H1 (cell line): ENCODE measurements around the gene THG1L. TPM values are rescaled to one million over a fixed set of nuclear protein-coding genes. Genes with fewer than 3 reads are reported as not detected.

Experiments used
- CTCF ChIA-PET: fragments of 300-600 bp; sonication (Branson Sonifier 250); formaldehyde crosslinking; loops from one replicate; lab custom pipeline; 2021; ENCODE audit not compliant: partially characterized antibody; lab: Charles Lee
- POLR2A ChIA-PET: fragments of 300-600 bp; sonication (Branson Sonifier 250); formaldehyde crosslinking; loops from one replicate; lab custom pipeline; 2021; ENCODE audit warnings: inconsistent platforms; ENCODE audit not compliant: partially characterized antibody; lab: Charles Lee
- DNase-seq, 2 experiments: peaks; one replicate each; pipeline versions ENCODE4 v3.0.0 to v3.0.0-alpha.2; 2010 to 2022; ENCODE audit warnings: low spot score in 2 of 2, low read depth in 1 of 2, mixed read lengths in 1 of 2
- FAIRE-seq: peaks from 2 replicates; lab custom pipeline; 2011; peaks lifted over from hg19 to GRCh38; lab: Jason Lieb, UNC
- H2AFZ ChIP-seq: 2 replicates; pipeline ENCODE4 v1.8.1; 2012; ENCODE audit warnings: low read length, inconsistent platforms
- H2AK5ac ChIP-seq: 2 replicates; pipeline ENCODE4 v1.6.1; 2013; ENCODE audit warnings: low read depth, low read length
- H2BK120ac ChIP-seq: replicated peaks from 2 replicates; pipeline ENCODE3; 2013; ENCODE audit warnings: low read depth, low read length, inconsistent platforms
- H2BK12ac ChIP-seq: 2 replicates; pipeline ENCODE4 v1.6.1; 2013; ENCODE audit warnings: low read depth, low read length
- H2BK15ac ChIP-seq: 2 replicates; pipeline ENCODE4 v1.6.1; 2013; ENCODE audit warnings: low read length
- H2BK20ac ChIP-seq: 2 replicates; pipeline ENCODE4 v1.6.1; 2013; ENCODE audit warnings: low read length
- H2BK5ac ChIP-seq: 2 replicates; pipeline ENCODE4 v1.6.1; 2013; ENCODE audit warnings: low read depth, low read length
- H3K14ac ChIP-seq: 2 replicates; pipeline ENCODE4 v1.6.1; 2013; ENCODE audit warnings: inconsistent platforms; ENCODE audit not compliant: insufficient read length
- H3K18ac ChIP-seq: 2 replicates; pipeline ENCODE4 v1.6.1; 2013; ENCODE audit warnings: low read length; ENCODE audit errors: extremely low read depth
- H3K23ac ChIP-seq: 2 replicates; pipeline ENCODE4 v1.6.1; 2013; ENCODE audit warnings: inconsistent platforms; ENCODE audit not compliant: insufficient read length
- H3K23me2 ChIP-seq: 2 replicates; pipeline ENCODE4 v1.6.1; 2013; ENCODE audit warnings: low read depth, low read length
- H3K27ac ChIP-seq: 2 replicates; pipeline ENCODE4 v1.6.1; 2011; ENCODE audit warnings: low read depth, low read length, inconsistent platforms
- H3K27me3 ChIP-seq, 4 experiments: replicated peaks in 1 of 4; 1 replicate in 1 of 4; 2 replicates in 3 of 4; pipeline versions ENCODE4 v1.6.1 to v1.8.1; 2011 to 2013; ENCODE audit warnings: low read length in 3 of 4, mild to moderate bottlenecking in 3 of 4, inconsistent platforms in 2 of 4, mixed read lengths in 2 of 4, moderate library complexity in 1 of 4; ENCODE audit not compliant: control insufficient read depth in 3 of 4, insufficient read depth in 3 of 4; ENCODE audit errors: extremely low read depth in 1 of 4
- H3K36me3 ChIP-seq, 4 experiments: 2 replicates each; pipeline versions ENCODE4 v1.6.1 to v1.8.1; 2011 to 2013; ENCODE audit warnings: mild to moderate bottlenecking in 4 of 4, low read length in 3 of 4, moderate library complexity in 2 of 4, control low read depth in 1 of 4, inconsistent platforms in 1 of 4; ENCODE audit not compliant: insufficient read depth in 4 of 4, control insufficient read depth in 2 of 4
- H3K4ac ChIP-seq: replicated peaks from 2 replicates; pipeline ENCODE3; 2013; ENCODE audit warnings: low read length, low read depth, mixed read lengths, inconsistent platforms; ENCODE audit not compliant: insufficient read length
- H3K4me1 ChIP-seq, 4 experiments: replicated peaks in 1 of 4; 1 replicate in 1 of 4; 2 replicates in 3 of 4; pipeline versions ENCODE4 v1.6.1 to v1.8.1; 2011 to 2013; ENCODE audit warnings: low read length in 3 of 4, inconsistent platforms in 2 of 4, mixed read lengths in 1 of 4; ENCODE audit not compliant: insufficient read depth in 4 of 4, control insufficient read depth in 3 of 4
- H3K4me2 ChIP-seq, 2 experiments: 2 replicates each; pipeline versions ENCODE4 v1.6.1 to v1.8.1; 2011 to 2013; ENCODE audit warnings: low read depth in 2 of 2, low read length in 2 of 2, control low read depth in 1 of 2, inconsistent platforms in 1 of 2, mild to moderate bottlenecking in 1 of 2; ENCODE audit not compliant: insufficient read depth in 1 of 2
- H3K4me3 ChIP-seq, 4 experiments: fragments of 200-600, 300-600 bp in 1 of 4; sonication (generic), shearing (Covaris generic), sonication (Bioruptor Twin) in 1 of 4; 2 replicates each; pipeline versions ENCODE4 v1.5.1 to v1.8.1; 2011 to 2016; ENCODE audit warnings: low read length in 4 of 4, low read depth in 3 of 4, control low read depth in 2 of 4, inconsistent platforms in 2 of 4, mild to moderate bottlenecking in 2 of 4, mixed read lengths in 1 of 4, moderate library complexity in 1 of 4; ENCODE audit not compliant: insufficient read depth in 2 of 4; ENCODE audit errors: extremely low read depth in 1 of 4
- H3K56ac ChIP-seq: replicated peaks from 2 replicates; pipeline ENCODE3; 2013; ENCODE audit warnings: low read depth, mild to moderate bottlenecking, mixed read lengths, low read length, inconsistent platforms; ENCODE audit not compliant: insufficient read length
- H3K79me1 ChIP-seq: 2 replicates; pipeline ENCODE4 v1.6.1; 2013; ENCODE audit warnings: low read depth, low read length, control low read depth
- H3K79me2 ChIP-seq, 2 experiments: 2 replicates each; pipeline versions ENCODE4 v1.6.1 to v1.8.1; 2012 to 2013; ENCODE audit warnings: low read length in 2 of 2, mild to moderate bottlenecking in 2 of 2, inconsistent platforms in 1 of 2; ENCODE audit not compliant: insufficient read depth in 2 of 2, control insufficient read depth in 1 of 2
- H3K9ac ChIP-seq, 4 experiments: replicated peaks in 1 of 4; 1 replicate in 1 of 4; 2 replicates in 3 of 4; pipeline versions ENCODE4 v1.6.1 to v1.8.1; 2011 to 2013; ENCODE audit warnings: low read depth in 3 of 4, low read length in 3 of 4, control low read depth in 2 of 4, mild to moderate bottlenecking in 2 of 4, moderate library complexity in 2 of 4, inconsistent platforms in 1 of 4; ENCODE audit errors: extremely low read depth in 1 of 4
- H3K9me3 ChIP-seq, 2 experiments: 2 replicates each; pipeline versions ENCODE4 v1.6.1 to v1.8.1; 2012 to 2013; ENCODE audit warnings: mild to moderate bottlenecking in 2 of 2, moderate library complexity in 2 of 2, control low read depth in 1 of 2, inconsistent platforms in 1 of 2, low read depth in 1 of 2, low read length in 1 of 2, mixed read lengths in 1 of 2; ENCODE audit not compliant: insufficient read depth in 2 of 2
- H4K20me1 ChIP-seq, 2 experiments: replicated peaks in 1 of 2; 2 replicates each; pipeline versions ENCODE3 to v1.8.1; 2011 to 2013; ENCODE audit warnings: inconsistent platforms in 2 of 2, low read length in 2 of 2, mild to moderate bottlenecking in 1 of 2; ENCODE audit not compliant: insufficient read depth in 2 of 2, control insufficient read depth in 1 of 2
- H4K5ac ChIP-seq: 2 replicates; pipeline ENCODE4 v1.6.1; 2013; ENCODE audit warnings: low read length, low read depth, mixed read lengths, inconsistent platforms; ENCODE audit not compliant: insufficient read length
- H4K8ac ChIP-seq: 2 replicates; pipeline ENCODE4 v1.8.0; 2013; ENCODE audit warnings: mild to moderate bottlenecking, moderate library complexity, low read length, inconsistent platforms; ENCODE audit not compliant: insufficient read depth; ENCODE audit errors: extremely low read depth
- H4K91ac ChIP-seq: replicated peaks from 2 replicates; pipeline ENCODE3; 2013; ENCODE audit warnings: low read length, mixed read lengths, inconsistent platforms; ENCODE audit not compliant: insufficient read length
- CREB1 ChIP-seq: IDR thresholded peaks from 2 replicates; pipeline ENCODE4 v1.6.1; 2012; ENCODE audit warnings: inconsistent platforms
- JUN ChIP-seq: IDR thresholded peaks from 2 replicates; pipeline ENCODE4 v1.6.1; 2011; ENCODE audit warnings: low read depth, mild to moderate bottlenecking, improper control_type of control experiment, low read length
- NANOG ChIP-seq: IDR thresholded peaks from 2 replicates; pipeline ENCODE4 v1.6.1; 2011; ENCODE audit warnings: low read length, low read depth, mild to moderate bottlenecking, inconsistent platforms; ENCODE audit not compliant: insufficient read depth, poor library complexity, severe bottlenecking
- POLR2A ChIP-seq, 2 experiments: IDR thresholded peaks; 1 replicate in 1 of 2; 2 replicates in 1 of 2; pipeline ENCODE4 v1.6.1; 2011; ENCODE audit warnings: low read depth in 2 of 2, low read length in 2 of 2, mild to moderate bottlenecking in 2 of 2; ENCODE audit errors: control extremely low read depth in 1 of 2
- SP2 ChIP-seq: IDR thresholded peaks from 2 replicates; pipeline ENCODE4 v1.6.1; 2012; ENCODE audit warnings: mild to moderate bottlenecking, low read length, inconsistent platforms
- SRF ChIP-seq: IDR thresholded peaks from 2 replicates; pipeline ENCODE4 v1.6.1; 2011; ENCODE audit warnings: mild to moderate bottlenecking, low read depth, low read length, moderate library complexity
- WGBS, 2 experiments: shearing (Covaris generic) in 1 of 2; methylation state at CpG; one replicate each; pipeline versions ENCODE4 v1.1.6 to v1.1.7; 2013 to 2015; ENCODE audit warnings: low lambda C conversion rate in 2 of 2, mixed read lengths in 2 of 2, inconsistent platforms in 1 of 2, low coverage in 1 of 2, missing lambda C conversion rate in 1 of 2; ENCODE audit not compliant: insufficient replicate concordance in 2 of 2, insufficient coverage in 1 of 2, insufficient read length in 1 of 2; ENCODE audit errors: extremely low coverage in 1 of 2, missing lambda C conversion rate in 1 of 2; 5-methylcytosine and 5-hydroxymethylcytosine counted together
- polyA plus RNA-seq, 7 experiments: library from polyadenylated mRNA; depleted of rRNA in 3 of 7; stranded (reverse) in 5 of 7; unstranded in 2 of 7; fragments of >200 nt in 5 of 7; fragments of 200-250 nt in 2 of 7; gene quantifications; 1 replicate in 5 of 7; 2 replicates in 1 of 7; 4 replicates in 1 of 7; pipeline versions ENCODE4 v1.2.1 to v1.2.3, GENCODE V29; 2011 to 2013; ENCODE audit warnings: missing spikeins in 2 of 7, mixed read lengths in 2 of 7
- total RNA-seq: library from RNA; stranded (reverse); fragmentation: NEBNext Ultra II Directional; extraction: Animal tissue kit (Norgen Biotek cat#: 25700); gene quantifications from 2 replicates; pipeline ENCODE4 v1.2.1, GENCODE V29; 2021

Gene THG1L
- total and polyA plus RNA-seq, 2 of the 8 experiments (the other 6 are each of a cell fraction or from before 2014, with no cell fraction given), result 8.1 to 12.4 TPM

- Histone ChIP-seq H2BK5ac (no peak overlapping the region), H4K91ac (no peak overlapping the region), H2BK20ac (no peak overlapping the region), H3K9ac (no peak overlapping the region), H3K4me3 (no peak overlapping the region), H4K5ac (no peak overlapping the region), H4K8ac (no peak overlapping the region), H3K9me3 (peaks cover 0 to 11% of the 10 kb centered on the region in 2 experiments; a peak in 1 of 4 replicates), H3K56ac (no peak overlapping the region), H3K4me2 (no peak overlapping the region), H3K23ac (no peak overlapping the region), H3K36me3 (no peaks in the 10 kb centered on the region), H3K79me1 (no peaks in the 10 kb centered on the region), H3K79me2 (no peaks in the 10 kb centered on the region), H4K20me1 (no peaks in the 10 kb centered on the region), H3K4ac (no peak overlapping the region), H3K14ac (no peak overlapping the region), H3K27me3 (no peaks in the 10 kb centered on the region), H2BK120ac (no peak overlapping the region), H2BK15ac (no peak overlapping the region), H3K23me2 (no peaks in the 10 kb centered on the region), H2BK12ac (no peak overlapping the region), H3K18ac (no peak overlapping the region), H2AK5ac (no peak overlapping the region), H2AFZ (no peak overlapping the region), H3K4me1 (no peaks in the 10 kb centered on the region), H3K27ac (no peak overlapping the region)
- WGBS, 2 experiments, result 100% methylated on average over 1 of the region's 1 CpG; no CpG with 5 or more reads in 1 of the 2 experiments
- FAIRE-seq (no peak), DNase-seq (no peak)
- CTCF ChIA-PET, result no interaction called here
- POLR2A ChIA-PET, result no interaction called here
- TF ChIP-seq NANOG (no peak), CREB1 (no peak), SP2 (no peak), POLR2A (IDR thresholded peaks at IDR 0.05; ENCODE audit: control extremely low read depth in 1 of 2, low read depth in 2 of 2, low read length in 2 of 2) (no peak), SRF (no peak), JUN (no peak)
These were observed 44.0 kb upstream of the THG1L start for GRCh38 chr5:157687198-157687554.
